NCI-H2171 treated with DMSO at 0.1 percent for 48 hours (cell line): ENCODE results near the gene EXOC6B.

Source experiments
- DNase-seq: peaks from one replicate; lab custom pipeline; 2025; lab: John Stamatoyannopoulos, UW

The EXOC6B gene

GRCh38 chr2:72132981-72133720 lies 692.7 kb downstream of the EXOC6B start:
- DNase-seq = no peak

- no peak for DNase-seq
Measured at GRCh38 chr2:72131916-72132841, 693.7 kb downstream of the EXOC6B start.

GRCh38 chr2:72131371-72131891 lies 694.4 kb downstream of the EXOC6B start:
- DNase-seq = no peak

GRCh38 chr2:72130659-72131360 lies 695.0 kb downstream of the EXOC6B start:
- DNase-seq = no peak

GRCh38 chr2:72129681-72130340 lies 696.0 kb downstream of the EXOC6B start:
- no peak for DNase-seq

GRCh38 chr2:72128843-72129227 lies 697.0 kb downstream of the EXOC6B start:
- DNase-seq = no peak

- no peak for DNase-seq
Measured at GRCh38 chr2:72128059-72128842, 697.6 kb downstream of the EXOC6B start.

GRCh38 chr2:72127401-72128058 lies 698.3 kb downstream of the EXOC6B start:
- DNase-seq = no peak

- no peak for DNase-seq
Measured at GRCh38 chr2:72126186-72127100, 699.4 kb downstream of the EXOC6B start.
